ENCODE results near the gene CNMD. TPM values are rescaled to one million over a fixed set of nuclear protein-coding genes. Genes with fewer than 3 reads are reported as not detected.

CNMD gene
- not detected in 2 replicates for total RNA-seq

DNA sequence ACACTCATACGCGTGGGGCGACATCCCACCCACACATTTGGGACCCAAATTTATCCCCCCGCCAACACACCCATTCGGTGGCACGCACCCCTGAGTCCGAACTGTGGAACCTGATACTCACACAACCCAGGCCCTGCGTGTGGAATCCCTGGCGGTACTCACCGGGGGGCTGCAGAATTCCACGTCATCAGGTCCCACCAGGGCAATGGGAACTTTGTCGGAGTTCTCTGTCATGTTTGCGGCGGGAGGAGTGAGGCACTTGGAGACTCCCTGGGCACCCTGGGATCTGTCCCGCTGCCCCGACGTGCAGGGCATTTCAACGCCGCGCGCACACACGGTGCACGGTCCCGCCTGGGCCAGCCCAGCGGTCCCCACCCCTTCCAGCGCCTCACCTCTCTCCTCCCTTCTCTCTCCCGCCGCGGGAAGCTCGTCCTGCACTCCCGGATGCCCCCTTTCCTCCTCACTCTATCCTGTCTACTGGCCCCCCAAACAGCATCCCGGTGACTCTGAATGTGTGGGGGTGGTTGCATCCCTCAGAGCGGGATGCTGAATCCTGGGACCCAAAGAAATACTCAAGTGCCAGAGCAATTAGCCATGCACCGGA is at the start of gene CNMD:
Gene CNMD (minus strand): TSS at position 353 of the 604 bp plus-strand sequence. CDS start 119 bp downstream, at position 234.
- DNase-seq = no peak

DNA sequence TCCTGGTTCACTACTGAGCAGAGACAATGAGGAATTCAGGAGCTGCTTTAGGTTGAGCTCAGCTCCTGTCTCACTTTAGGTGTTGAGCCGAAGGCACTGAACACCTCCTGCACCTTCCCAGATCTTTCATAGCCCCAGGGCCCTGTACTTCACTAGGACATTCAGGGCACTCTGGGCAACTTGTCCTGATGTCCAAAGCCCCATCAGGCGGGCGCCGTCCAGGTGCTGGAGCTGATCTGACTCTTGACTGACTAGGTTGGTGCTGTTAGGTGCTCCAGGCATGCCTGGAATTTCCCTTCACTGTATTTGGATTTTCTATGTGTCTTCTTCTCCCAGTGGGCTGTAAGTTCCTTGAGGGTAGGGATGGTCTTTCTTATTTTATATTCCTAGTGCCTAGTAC is 48.4 kb upstream of the CNMD start:
- DNase-seq = no peak

DNA sequence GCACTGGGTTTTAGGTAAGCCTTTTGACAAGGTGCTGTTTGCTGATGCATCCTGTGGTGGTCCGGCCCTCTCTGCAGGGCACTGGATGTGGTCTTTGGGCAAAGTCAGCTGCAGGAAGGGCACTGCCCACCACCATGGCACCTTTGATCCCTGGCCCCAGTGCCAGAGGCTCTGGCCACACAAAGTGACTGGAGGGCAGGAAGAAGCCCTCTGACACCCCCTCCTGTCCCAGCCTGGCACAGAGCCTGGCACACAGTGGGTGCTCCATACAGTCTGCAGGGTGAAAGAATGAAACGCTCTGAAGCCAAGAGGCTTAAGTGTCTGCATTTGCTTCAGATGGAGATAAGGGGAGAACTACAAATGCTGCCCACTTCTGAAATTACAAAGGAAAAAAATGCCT is 47.6 kb upstream of the CNMD start:
- DNase-seq = no peak

DNA sequence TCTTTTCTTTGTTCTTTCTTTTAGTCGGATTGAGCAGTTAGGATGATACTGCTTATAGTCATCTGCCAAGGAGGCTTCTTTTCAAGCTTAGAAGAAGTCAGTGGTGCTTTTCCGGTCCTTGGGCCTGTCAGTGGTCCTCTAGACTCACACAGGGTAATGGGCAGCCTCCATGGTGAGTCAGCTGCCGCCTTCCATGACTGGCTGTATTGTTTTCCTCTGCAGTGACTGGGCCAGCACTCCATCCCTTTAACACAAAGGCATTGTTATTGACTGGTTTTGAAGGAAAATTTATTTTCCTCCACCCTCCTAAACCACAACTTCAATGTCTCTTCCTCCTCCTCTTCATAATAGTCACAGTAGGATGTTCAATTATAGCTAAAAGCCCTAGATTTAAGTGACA is 47.1 kb upstream of the CNMD start:
- DNase-seq = no peak

DNA sequence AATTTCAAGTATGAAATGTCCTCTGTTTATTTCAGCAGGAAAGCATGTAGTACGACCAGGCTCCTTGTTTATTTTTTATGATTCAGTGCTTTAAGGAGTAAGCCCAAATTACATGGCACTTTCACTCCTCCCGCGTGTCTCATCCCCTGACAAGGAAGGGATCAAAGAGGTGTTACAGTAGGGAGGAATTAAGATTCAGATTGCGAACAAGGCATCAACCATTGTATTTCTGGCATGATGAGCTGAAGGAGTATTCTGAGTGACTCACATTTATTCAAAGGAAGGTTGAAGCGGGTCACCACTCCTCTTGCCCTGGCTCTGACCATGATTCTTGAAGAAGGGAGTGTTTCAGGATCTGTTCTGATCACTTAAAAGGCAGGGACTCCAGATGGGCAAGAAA is 46.1 kb upstream of the CNMD start:
- DNase-seq = no peak

DNA sequence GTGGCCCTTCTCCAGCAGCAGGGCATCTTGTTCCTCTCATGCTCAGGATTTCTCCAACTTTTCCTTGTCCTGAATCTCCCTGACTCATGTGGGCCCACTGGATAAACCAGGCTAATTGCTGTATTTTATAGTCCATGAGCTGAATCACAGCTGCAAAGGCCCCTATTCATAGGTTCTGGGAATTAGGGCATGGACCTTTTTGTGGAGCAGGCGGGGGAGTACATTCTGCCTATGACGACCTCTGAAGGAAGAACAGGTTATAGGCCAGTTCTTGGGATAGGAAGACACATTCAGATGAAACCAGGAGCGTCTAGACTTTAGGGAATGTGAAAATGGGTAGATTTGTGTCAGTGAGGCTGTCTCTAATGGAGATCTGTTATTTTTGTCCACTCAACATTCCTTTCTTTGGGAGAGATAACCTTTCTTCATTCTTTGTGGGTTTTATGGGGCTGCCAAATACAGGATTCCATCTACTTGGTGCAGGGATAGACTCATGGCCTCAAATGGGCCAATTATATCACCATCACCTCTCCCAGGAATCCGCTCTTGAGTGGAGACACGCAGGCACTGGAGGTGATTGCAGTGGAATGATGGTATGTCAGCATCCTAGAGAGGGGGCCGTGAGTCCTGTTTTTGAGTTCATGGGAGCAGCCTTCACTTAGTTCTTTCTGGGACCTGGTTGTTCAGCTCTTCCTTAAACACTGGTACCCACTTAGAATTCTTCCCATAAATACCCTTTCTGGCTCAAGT is 45.1 kb upstream of the CNMD start:
- no peak for DNase-seq

DNA sequence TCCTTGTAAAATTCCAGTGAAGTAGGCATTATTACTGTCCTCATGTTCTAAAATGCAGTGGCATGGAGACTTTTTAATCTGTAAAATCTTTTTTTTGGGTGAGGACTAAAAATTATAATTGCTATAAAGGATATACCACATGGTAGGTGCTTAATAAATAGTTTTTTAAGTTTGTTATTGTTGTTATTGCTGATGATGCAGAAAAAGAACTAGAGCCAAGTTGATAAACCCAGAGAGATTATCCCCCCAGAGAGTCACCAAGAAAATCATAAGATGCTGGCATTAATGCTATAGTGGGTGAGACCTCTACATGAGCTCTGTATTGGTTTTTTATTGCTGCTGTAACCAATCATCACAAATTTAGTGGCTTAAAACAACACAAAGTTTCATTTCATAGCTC is 44.3 kb upstream of the CNMD start:
- DNase-seq = no peak

DNA sequence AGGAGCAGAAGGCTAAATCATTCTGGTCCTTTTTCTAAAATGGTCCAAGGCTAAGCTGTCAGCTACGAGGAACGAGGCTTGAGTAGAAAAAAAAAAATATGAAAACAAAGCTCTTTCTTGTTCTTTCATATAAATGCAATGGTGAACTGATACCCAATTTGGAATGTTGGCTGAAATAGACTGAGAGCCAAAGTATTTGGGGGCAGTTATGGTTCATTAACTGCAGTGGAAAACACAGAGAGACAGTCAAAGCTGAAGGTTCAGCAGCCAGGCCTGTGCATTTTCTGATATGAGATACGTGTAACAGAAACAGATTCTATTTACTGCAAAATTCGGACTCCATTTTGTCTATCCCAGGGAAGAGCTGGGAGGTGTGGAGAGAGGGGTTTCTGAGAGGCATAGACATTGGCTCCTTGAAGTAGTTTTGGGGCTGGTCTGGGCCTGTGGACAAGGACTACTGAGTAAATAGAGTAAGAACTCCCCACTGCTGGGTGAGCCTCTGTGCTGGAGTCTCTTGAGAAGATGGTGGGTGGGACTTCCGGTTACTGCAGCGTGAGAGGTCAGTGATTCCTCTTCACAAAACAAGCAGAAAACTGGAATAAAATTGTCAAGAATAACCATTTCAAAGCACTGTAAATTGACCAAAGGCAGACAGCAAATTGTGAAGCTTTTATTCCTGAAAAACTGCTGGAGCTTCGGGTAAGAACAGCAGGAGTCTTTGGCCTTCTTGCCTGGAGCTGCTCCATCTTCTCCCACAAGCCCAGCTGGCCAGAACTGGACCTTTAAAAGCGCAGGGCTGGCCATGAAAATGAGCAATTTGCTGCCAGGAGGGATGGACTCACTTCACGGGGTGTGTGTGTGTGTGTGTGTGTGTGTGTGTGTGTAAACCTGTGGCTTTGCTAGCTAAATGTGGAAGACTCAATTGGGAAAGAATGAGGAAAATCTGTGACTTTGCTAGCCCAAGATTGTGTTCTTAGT is 43.1 kb upstream of the CNMD start:
- DNase-seq = no peak

DNA sequence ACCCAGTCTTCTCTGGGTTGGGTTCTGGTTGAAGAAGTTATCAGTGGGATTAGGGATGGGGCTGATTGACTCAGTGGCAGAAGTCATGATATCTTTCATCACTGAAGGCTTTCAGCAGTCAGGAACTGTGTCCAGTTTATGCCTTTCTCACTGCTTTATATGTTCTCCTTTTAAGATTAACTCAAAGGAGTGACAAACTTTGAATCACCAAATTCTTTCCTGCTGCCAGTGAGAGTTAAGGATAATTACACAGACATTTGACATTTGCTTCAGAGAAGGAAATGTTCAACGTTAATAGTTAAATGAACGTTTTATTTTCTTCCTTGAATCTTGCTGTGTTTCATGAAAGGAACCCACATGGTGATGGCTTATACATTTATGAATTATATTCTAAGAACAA is 41.0 kb upstream of the CNMD start:
- DNase-seq = no peak

DNA sequence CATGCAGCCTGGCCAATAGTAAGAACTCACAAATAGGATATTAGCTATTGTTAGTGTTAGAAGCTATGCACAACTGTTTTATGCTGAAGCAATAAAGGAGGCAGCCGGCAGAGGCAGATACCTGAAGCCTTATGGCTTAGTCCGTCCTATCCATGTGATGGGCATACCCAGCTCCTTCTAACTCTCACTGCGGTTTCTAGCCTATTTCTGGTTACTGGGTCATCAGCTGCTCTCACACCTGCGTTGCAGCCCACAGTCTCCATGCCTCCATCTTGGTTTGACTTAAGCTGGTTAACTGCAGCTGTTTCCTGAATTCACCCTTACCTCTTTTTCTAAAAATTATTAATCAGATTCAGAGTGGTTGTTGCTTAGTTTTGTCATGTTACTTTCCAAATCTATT is 40.5 kb upstream of the CNMD start:
- no peak for DNase-seq

DNA sequence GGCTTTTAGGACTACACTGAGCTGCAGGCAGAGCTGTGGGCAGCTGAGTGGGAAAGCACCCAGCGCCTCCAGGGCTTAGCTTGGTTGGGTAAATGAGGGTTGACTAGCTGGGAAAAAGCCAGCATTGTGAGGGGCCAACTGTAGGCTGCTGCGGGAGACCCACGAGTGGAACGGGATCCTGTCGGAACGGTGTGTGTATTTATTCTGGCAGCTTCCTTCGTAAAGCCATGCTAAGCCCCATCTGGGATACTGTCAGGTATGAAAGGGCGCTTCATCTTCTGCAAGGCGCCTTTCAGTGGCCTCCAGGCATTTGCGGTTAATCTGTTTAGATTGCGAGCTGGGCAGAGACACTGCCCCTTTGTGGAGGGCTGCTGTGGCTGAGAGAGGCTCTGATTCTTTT is 39.5 kb upstream of the CNMD start:
- DNase-seq = no peak

DNA sequence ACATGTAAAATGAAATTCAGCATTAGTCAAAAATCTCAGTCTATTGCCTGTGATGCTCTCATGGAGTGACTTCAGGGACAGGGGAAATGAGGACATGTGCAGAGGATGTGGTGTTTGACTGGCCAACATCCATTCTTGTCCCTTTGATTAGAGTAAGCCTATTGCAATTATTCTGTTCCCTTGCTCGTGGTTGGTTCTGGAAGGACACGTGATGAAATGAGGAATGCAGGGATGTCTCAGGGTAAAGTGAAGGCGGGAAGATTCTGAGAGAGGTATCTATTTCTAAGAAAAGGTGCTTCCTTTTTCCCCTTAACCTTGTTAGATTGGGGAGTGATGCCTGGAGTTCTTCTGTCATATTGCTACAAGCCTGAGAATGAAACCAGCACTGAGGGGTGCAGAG is 37.1 kb upstream of the CNMD start:
- DNase-seq = no peak

DNA sequence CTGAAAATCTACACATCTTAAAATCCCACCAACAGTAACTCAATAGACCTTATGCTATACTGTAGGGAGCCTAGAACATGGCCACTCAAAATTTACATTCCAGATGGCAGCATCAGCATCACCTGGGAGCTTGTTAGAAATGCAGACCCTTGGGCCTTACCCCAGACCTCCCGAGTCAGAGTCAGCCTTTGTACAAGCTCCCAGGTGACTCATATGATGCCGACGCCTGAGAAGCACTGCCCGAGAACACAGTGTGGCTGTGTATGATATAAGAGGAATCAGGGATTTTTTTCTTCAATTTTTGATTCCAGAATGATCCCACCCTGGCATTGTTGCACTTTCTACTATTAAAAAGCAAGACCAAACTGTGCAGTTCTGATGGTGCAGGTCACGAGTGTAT is 35.9 kb upstream of the CNMD start:
- no peak for DNase-seq

DNA sequence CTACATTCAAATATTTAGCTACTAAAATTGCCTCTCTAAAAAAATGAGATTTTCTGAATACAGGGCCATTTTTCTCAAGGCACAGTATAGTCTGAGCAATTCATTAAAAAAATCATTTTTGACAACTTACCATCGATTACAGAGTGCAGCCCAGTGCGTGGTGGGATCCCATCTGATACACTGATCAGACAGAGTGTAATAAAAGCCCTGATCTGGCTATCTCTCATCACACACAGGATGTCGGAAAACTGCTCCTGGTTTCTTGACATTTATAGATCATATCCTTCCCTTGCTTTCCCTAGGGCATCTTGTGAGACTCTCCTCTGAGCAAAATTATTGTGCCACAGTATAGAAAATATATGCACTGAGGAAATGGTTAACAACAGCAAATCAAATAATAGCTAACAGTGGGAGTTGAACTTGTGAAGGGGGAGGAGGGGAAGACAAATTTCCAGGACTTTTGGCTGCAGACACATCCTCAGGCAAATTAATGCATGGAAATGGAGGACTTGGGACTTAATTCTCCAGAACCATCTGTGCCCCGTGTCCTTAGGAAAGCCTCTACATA is 28.4 kb upstream of the CNMD start:
- no peak for DNase-seq

DNA sequence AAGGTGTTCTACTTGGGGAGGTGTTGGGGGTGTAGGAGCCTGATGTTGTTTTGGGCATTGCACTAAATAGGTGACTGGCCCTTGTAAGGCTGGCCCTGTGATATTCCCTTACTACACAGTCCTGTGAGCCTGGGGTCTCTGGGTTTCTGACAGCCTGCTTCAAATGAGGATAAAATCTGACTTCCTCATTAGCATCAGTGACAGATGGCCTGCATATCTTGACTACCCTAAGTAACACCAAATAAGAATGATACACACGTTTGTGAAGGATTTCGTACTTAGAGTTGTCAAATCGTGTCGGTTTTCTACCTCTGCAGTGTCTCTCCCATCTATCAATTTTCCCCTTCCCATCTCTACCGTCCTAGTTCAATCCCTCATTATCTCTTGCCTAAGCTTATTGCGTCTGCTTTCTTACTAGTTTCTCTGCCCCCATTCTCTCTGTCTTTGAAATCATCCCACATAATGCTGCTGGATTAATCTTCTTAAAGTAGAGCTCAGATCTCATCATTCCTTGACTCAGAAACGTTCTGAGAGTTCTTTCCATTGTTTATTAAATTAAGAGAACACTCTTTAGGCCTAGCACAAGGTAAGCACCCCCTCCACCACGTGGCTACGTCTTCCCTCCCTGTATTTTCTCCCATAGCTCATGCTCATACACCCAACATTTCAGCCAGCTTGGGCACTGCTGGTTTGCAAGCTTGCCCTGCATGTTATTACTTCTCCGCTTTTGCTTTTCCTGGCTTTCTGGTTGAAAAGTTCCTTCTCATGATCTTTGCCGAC is 26.2 kb upstream of the CNMD start:
- DNase-seq = no peak

DNA sequence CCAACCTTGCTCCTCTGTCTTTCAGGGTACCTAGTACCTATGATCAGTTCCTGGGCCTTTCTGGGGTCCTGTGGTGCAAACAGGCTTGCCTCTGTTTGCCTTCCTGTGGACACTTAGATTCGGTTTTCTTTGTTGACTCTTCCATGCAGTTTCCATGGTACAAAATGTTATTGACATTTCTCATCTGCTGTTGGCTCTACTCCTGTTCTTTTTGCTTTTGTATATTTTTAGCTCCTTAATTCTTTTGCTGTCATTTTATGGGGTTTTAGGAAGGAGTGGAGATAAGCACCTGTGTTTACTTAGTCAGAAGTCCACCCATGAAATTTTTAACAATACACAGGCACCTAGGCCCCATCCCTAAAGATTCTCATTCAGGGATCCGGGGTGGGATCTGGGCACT is 20.5 kb upstream of the CNMD start:
- no peak for DNase-seq

DNA sequence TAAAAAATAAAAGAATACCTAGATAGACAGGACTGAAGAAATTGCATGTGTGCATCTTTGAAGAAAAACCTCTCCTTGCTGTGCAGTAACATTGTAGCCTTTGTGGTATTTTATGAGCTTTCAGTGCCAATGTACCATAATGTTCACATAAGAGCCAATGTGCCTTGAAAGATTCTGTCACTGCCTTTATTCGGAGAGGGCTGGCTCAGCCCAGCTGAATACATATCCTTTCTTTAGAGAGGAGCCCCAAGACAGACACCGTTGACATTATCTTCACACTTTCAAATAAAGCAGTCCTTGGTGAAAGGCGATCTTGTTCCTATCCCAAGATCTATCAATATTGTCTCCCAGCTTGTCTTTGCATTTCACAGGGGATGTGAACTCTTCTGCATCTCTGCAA is 18.5 kb upstream of the CNMD start:
- DNase-seq = no peak

DNA sequence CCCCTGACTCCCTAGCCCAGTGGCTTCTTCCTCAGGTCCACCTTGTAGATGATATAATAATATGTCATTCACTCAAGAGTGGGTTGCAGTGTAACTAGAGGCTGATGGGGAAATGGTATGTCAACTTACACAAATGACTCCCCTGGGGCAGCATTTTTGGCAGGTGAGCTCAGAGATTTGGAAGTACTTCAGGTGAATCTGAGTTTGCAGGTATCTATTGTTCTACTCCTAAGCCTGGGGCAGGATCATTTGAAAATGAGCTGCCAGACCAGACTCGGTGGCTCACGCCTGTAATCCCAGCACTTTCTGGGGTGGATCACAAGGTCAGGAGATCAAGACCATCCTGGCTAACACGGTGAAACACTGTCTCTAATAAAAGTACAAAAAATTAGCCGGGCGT is 11.6 kb upstream of the CNMD start:
- no peak for DNase-seq

DNA sequence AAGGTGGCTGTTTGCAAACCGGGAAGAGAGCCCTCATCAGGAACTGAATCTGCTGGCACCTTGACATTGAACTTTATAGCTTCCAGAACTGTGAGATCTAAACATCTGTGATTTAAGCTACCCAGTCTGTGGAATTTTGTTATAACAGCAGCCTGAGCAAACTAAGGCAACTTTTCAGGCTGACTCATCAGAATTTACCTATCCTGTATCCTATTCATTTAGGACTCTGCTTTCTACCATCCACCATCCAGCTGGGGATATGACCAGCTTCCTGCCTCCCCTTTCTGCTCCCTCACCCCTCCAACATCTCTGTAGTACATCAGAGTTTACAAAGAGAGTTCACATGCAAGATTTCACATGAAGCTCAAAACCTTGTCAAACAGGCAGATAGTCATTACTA is 11.1 kb upstream of the CNMD start:
- DNase-seq = no peak

DNA sequence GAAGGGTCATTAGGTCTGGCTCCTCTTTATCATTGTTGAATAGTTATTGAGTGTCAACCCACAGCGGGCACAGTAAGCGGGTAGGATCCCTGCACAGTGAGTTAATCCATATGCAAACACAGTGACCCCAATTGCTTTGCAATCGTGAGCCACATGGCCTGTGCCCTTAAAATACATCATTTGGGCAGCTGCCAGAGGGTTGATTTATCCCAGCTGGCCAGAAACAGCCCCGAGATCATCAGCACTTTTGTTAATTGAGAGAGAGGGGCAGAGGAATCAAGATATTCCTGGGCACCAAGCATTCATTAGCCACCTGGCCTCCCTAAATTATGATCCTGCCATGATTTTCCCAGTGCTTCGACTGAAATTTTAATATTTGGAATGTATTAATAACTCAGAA is 9.8 kb upstream of the CNMD start:
- DNase-seq = no peak

DNA sequence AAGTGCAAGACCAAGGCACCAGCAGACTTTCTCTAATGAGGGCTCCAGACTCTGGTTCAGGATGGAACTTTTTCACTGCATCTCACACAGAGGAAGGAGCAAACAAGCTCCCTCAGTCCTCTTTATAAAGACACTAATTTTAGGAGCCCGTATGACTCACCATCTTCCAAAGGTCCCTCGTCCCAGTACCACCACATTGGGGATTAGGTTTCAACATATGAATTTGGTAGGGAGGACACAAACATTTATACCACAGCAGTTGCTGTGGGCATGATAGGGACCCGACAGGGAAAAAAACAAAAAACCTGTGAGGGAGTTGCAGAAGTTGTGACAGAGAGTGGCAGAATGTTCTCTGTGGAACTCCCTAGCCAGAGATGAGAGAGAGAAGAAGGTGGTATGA is 6.5 kb upstream of the CNMD start:
- DNase-seq = no peak

DNA sequence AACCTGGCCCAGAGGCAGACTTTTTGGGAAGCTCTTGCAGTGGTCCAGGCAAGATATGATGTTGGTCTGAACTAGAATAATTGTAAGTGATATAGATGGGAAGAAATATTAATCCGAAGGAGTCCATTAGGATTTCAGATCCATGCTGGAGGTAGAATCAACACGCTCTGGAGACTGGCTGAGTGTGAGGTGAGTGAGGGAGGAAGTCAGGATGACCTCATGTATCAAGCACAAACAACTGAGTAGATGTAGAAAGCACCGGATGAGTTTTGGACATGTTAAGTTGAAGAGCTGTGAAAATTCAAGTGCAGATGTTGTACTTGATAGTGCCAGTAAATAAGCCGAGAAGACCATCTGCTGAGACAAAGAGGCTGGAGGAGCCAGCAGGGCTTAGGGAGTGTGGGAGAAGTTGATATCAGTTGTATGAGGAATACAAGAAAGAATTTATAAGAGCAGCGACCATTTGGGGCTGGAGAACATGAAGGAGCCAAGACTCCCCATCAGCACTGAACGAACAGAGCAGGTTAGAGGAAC is 5.3 kb upstream of the CNMD start:
- DNase-seq = no peak
